Stimulated activated CD4-positive, alpha-beta T cell treated with anti-CD3 and anti-CD28 coated beads, TNF-alpha, amount 100 ng/mL, for 4 hours (primary cell): ENCODE measurements around the gene METAP1.
"Not testable (repeated sequence)": the region's sequence is repeated elsewhere in the genome, so short reads cannot be mapped to it uniquely, and the experiment has no call there.

Source experiments
- DNase-seq, 3 experiments: peaks; one replicate each; pipeline ENCODE4 v3.0.0-alpha.2; 2020; ENCODE audit warnings: low read depth in 3 of 3

The METAP1 gene

DNA sequence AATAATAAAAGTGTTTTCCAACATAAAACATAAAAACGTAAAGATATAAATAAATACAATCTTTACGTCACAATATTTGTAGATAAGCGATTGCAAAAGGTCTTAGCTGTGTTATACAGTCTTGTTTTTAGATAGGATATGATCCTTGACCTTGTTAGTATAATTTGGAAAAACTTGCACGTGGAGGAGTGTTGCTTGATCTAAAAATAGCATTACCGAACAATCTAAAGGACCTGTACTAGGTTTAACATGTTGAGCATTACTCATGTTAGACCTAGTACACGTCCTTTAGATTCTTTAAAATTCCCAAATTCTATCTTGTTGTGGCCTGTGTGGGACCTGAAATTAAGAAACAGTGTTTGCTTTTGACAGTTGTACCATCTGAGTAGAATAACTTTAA is 1.6 kb downstream of the METAP1 start:
- no peak for DNase-seq

DNA sequence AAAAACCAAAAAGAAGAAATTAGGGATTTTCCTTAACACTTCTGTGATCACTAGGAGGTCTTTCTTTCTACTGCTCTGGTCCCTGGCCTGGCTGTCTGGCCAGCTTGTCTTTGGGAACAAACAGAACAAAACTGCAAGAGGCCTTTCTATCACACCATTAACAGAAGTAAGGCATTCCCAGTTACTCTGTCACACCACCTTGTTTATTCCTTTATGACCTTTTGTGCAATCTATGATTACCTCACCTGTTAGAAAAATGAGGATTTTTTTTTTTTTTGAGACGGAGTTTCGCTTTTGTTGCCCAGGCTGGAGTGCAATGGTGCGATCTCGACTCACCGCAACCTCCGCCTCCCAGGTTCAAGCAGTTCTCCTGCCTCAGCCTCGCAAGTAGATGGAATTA is 3.0 kb downstream of the METAP1 start:
- no peak for DNase-seq

DNA sequence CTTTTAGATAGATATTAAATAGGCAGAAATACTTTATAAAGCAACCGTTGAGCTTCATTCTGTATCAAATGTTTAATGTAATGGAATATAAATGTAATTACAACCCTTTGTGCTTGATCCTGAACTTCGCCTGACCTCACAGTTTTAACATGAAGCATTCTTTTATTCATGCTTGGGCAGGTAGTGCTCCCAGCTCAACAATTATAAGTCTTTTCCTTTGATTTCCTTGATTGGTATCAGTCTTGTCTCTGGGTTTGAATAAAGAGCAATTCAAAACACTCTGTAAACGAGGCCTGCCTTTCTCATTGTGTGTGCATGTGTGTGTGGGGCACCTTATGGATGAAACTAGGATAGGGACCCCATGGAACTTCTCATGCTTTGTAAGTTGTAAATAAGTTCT is 6.8 kb downstream of the METAP1 start:
- no peak for DNase-seq

DNA sequence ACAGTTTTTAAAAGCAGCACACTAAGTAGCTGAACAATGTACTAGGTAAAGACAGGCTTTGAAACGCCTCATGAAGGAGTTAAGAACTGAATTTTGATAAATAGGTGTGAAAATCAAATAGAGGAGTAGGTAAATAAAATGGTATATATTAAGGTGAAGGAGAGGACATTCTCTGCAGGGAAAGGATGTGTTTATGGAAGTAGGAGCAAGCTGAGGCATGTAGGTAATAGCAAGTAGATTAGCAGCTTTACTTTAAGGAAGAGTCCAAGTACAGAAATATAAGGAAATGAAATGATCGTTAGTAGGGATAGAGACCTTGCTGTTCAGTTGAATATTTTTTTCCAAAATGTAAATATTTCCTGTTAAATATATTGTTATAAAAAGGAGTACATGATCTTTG is 12.5 kb downstream of the METAP1 start:
- no peak for DNase-seq

DNA sequence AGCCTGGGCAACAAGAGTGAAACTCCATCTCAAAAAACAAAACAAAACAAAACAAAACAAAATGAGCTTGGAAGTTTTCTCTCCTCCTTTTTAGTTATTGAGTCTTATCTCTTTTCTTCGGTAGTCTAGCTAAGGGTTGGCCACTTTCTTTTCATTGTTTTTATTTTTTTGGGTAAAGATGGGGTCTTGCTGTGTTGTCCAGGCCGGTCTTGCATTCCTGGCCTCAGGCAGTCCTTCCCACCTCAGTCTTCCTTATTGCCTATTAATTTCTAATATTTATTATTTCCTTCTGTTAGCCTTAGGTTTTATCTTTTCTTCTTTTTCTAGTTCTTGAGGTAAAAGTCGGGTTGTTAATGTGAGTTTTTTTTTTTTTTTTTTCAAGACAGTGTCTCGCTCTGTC is 16.4 kb downstream of the METAP1 start:
- no peak for DNase-seq

DNA sequence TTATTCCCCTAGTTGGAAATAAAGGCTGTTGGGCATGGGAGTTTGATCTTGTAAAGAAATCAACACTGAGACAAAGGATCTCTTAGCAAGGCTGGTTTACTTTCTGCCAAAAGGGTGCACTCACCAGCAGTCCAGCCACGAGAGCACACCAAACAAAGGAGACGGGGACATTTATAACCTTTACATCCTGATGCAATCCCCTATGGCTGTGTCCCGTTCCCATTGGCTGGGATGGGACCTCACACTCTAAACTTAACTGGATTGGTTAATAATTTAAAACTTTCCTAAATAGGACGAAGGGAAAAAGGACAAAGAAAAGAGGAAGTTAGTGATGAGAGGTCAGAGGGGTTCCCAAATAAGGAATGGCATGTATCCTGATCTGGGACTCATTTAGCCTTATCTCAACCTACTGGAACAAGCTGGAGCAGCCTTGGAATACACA is 17.9 kb downstream of the METAP1 start:
- DNase-seq, result no peak

DNA sequence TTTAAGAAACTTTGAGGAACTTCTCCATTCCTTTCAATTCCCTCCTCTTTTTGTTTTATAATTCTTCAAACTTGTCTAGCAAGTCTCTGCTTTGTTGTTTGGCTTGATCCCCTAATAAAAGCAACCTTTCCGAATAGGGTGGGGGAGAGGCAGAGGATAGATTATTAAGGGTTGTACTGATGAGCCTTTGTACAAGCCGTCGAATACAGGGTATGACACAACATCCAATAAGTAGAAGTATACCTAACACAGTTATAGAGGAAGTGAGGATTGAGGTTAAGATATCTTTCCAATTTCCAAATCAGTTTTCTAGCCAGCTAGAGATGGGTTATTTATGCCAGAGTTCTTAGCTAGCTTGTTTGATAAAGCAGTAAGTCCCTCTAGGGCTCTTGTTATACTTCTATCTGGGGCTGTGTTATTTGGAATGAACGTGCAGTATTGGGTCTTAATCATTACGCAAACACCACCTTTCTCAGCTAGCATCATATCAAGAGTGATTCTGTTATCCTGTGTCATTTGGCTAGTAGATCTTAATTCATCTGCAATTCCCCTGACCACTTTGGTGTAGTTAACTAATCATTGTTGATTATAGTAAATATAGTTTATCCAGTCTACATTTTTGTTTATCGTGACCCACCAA is 18.5 kb downstream of the METAP1 start:
- no peak for DNase-seq

DNA sequence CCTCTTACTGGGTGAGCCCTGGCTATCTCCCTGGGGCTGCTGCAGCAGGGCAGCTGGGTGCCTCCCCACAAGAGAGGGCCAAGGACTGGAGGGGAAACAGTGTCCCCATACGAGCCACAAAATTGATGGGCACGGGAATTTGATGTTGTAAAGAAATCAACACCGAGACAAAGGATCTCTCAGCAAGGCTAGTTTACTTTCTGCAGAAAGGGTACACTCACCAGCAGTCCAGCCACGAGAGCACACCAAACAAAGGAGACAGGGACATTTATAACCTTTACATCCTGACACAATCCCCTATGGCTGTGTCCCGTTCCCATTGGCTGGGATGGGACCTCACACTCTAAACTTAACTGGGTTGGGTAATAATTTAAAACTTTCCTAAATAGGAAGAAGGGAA is 25.9 kb downstream of the METAP1 start:
- DNase-seq, result no peak

DNA sequence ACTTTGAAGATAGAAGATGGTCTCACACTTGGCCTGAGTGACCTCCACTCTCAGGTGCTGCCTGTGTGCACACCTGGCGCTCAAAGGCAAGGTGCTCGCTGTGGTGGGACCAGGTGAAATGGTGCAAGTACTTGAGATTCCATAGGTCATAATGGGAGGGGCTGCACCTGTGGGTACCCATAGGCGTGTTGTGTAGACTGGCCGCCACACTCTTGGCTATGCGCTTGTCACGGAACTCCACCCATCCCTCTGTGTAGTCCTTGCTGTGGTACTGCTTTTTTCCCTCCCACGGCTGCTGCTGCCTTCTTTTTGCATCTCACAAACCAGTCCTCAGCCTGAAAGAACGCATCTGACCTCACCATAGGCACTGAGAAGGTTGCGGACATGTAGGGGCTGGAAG is 27.0 kb downstream of the METAP1 start:
- no peak for DNase-seq

DNA sequence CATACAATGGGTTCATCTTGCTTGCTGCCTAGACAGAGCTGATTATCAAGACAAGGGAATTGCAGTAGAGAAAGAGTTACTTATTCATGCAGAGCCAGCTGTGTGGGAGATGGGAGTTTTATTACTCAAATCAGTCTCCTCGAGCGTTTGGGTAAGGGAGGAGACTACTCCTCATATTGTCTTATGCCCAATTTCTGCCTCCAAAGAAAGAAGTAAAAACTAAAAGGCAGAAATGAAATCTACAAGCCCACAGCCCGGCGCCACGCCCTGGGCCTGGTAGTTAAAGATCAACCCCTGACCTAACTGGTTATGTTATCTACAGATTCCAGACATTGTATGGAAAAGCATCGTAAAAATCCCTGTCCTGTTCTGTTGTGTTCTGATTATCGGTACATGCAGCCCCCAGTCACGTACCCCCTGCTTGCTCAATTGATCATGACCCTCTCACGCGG is 28.3 kb downstream of the METAP1 start:
- DNase-seq, result not testable (repeated sequence)

DNA sequence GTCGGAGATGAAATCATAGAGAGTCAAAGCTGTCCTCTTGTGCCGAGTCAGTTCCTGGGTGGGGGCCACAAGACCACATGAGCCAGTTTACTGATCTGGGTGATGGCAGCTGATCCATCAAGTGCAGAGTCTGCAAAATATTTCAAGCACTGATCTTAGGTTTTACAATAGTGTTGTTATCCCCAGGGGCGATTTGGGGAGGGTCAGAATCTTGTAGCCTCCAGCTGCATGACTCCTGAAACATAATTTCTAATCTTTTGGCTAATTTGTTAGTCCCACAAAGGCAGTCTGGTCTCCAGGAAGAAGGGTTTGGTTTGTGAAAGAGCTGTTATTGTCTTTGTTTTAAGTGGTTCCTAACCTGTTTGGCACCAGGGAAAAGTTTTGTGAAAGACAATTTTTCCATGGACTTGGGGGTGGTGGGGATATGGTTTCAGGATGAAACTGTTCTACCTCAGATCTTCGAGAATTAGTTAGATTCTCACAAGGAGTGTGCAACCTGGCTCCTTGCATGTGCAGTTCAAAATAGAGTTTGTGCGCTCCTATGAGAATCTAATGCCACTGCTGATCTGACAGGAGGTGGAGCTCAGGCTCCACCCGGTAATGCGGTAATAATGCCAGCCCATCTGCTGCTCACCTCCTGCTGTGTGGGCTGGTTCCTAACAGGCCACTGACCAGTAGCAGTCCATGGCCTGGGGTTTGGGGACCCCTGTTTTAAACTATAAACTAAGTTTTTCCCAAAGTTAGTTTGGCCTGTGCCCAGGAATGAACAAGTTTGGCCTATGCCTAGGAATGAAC is 29.2 kb downstream of the METAP1 start:
- no peak for DNase-seq

DNA sequence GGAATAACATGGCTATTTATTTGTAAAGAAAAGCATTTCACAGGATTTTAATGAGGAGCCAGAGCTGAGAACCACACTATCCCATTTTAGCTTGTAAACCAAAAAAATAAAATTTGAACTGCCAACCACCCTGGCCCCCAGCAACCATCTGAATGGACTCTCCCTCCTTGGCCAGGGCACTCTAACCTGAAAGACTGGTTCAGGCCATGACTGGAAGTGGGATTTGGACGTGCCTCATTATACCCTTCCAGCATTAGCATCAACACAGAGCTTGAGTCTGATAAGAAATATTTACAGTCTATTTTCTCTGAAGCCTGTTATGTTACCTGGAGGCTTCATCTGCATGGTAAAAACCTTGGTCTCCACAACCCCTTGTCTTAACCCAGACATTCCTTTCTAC is 30.0 kb downstream of the METAP1 start:
- DNase-seq, result no peak

DNA sequence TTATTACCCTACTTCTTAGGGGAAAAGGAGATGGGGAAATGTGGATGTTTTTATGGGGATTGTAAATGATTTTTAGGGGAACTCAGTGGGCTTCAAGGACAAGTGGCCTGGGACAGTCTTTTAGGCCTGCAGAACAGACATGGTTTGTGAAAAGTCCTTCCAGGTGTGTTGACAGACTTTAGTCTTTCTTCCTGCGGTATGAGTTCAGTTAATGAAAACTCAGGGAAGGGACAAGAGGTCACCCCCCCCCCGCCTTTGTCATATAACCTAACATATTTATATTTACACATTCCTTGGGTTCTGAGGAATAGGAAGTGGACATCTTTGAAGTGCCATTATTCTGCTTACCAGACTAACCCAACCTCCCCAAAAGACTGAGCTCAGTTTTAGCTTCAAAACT is 31.8 kb downstream of the METAP1 start:
- no peak for DNase-seq

DNA sequence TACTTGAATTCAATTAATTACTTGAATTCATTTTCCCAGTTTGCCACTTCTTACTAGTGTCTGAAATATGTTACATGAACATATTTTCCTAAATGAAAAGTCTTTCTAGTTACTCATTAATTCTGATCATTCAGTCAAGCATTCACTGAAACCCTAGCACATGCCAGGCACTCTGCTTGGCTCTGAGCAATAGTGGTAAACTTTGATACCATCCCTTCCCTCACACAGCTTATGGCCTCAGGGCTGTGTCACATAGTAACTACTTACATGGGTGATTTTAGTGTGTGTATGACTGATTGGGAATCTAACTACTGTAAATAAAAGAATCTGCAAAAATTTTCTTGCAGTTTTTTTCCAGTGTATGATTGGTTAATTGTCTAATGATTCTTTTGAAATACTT is 32.7 kb downstream of the METAP1 start:
- no peak for DNase-seq

DNA sequence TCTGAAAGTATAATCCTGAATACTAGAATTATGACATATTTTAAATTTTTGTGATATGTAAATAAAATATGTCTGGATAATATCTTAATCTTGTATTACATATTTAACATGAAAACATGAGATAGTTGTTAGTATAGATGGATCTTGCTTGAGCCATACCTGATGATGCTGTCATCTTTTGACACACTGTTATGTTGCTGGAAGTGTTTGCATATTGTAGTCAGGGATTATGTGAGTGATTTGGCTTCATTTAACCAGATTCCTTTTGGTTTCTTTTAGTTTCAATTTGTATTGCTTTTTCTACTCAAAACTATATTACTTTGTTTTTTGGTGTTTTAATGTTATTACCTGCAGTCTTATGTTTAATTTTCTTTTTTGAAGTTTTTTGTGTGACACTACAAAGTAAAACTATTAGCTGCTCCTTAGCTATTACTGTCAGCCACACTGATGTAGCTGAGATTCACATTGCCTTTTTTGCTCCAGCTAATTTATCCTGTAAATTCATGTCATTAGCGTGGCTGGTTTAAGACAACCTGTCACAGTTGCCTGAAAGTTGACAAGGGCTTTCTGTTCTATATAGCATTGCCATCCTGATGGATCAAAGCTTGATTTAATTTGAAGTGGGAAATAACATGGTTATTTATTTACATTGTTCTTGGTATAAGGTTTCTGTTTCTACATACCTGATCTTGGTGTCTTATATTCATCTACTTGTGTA is 33.7 kb downstream of the METAP1 start:
- DNase-seq, result no peak

DNA sequence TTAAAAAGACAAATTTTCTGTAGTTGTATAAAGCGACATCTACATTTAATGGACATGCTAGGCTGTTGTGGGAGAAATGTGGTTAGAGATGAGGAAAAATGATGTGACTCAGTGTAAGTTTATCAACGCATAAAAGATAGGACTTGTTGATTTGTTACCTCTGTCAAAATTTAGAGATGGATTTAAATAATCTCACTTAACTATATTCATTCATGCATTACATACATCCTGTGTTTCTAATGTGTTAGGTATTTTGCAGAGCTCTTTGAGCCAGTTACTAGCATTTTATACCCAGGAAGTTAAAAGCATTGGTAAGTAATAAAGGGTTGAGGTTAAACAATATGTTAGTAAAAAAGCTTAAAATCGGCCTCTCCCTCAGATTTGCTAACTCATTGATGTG is 34.3 kb downstream of the METAP1 start:
- no peak for DNase-seq

DNA sequence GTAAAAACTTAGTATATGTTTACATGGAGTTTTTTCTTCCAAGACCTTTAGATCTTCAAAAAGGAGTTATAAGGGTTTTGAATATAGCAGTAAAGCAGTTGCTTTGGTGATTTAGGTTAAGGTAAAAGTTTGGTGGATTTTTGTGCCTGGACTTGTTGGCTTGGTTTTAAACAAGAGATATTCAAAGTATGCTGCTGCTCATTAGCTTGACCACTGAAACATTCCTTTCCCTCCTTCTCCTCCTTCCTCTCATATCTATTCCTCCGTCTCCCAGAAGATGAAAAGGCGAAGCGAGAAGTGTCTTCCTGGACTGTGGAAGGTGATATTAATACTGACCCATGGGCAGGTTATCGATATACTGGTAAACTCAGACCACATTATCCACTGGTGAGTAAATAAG is 38.4 kb downstream of the METAP1 start:
- no peak for DNase-seq

DNA sequence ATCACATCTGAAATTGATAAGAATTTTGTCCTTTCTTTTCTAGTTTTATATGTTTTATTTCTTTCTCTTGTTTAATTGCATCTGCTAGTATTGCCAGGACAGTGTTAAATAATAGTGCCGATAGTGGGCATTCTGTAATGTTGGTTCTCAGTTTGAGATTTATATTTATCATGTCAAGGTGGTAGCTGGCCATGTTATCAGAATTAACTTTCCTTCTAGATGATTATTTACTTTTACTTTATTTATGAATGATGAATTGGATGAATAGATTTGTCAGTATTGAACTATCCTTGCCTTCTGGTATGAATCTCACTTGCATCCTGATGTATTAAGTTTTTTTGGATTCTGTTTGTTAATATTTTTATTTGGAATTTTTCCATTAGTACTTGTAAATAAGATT is 42.7 kb downstream of the METAP1 start:
- DNase-seq, result no peak

DNA sequence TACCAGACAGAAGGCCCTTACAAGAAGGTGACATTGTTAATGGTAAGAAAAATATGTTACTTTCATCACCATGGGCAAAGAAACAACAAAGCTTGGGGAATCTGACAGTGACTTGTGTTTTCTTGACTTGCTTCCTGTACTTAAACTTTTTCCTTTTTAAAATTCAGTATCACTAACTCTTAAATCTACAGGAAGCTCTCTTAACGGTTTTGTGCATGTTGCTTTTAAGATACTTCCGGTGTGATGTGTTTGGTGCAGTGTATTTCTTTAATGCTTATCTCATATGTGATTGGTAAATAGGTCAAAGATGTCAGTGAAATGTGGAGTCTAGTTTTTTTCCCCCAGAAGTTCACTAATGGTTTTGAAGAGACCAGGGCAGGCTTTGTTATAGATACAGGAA is 47.8 kb downstream of the METAP1 start:
- DNase-seq, result no peak

DNA sequence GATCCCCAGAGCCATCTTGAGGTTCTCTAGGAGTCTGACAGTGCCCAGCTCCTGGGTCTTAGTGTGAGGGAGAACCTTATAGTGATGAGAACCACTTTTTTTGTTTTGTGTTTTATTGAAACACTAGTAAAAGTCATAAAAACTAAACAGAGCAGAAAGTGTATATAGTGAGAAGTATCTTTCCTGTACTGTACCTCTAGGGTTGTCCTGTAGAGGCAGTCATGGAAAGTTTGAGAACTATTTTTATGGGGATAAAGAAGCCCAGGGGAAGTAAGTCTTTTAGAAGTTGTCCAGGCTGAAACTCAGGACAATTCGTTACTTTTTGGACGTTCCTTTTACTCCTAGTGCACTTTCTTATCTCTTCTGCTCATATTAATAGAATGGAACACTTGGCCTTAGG is 52.2 kb downstream of the METAP1 start:
- DNase-seq, result no peak

DNA sequence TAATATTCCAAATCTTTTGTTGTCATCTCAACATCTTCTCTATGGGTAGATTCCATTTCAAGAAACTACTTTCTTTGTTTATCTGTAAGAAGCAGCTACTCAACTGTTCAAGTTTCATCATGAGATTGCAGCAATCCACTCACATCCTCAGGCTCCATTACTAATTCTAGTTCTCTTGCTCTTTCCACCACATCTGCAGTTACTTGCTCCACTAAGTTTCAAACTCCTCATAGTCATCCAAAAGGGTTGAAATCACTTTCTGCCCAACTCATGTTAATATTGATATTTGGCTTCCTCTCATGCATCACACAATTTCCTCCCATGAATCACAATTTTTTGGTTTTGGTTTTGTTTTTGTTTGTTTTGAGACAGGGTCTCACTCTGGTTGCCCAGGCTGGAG is 57.4 kb downstream of the METAP1 start:
- DNase-seq, result no peak

DNA sequence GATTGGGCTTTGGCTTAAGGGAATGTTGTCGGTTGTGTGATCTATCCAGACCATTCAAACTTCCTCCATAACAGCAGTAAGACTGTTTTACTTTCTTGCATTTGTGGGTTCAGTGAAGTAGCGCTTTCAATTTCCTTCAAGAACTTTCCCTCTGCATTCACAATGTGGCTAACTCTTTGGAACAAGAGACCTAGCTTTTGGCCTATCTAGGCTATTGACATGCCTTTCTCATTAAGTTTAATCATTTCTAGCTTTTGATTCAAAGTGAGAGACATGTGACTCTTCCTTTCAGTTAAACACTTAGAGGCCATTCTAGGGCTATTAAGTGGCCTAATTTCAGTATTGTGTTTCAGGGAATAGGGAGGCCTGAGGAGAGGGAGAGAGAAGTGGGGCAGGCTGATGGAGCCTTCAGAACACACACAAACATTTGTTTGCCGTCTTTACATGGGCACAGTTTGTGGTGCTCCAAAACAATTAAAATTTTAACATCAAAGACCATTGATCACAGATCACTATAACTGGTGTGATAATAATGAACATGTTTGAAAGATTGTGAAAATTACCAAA is 59.0 kb downstream of the METAP1 start:
- no peak for DNase-seq

DNA sequence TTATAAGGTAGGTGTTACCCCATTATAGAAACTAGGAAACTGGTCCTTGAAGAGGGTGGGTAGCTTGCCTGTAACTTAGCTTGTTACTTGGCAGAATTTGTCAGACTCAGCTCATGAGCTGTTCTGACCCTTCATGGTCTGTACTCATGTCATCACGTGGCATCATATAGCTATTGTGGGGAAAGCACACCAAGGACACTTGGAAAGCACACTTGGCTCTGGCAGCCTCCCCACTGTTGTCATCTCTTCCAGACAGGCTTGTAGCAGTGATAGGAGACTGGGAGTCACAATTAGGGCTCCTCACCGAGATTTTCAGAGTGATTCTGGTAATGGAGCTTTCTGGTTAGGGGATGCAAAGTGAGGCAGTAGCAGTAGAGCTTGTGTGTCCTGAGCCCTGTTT is 62.7 kb downstream of the METAP1 start:
- DNase-seq, result no peak
